Body of pancreas (tissue), 4 donors: ENCODE data around the gene GGPS1. TPM values are rescaled to one million over a fixed set of nuclear protein-coding genes. Genes with fewer than 3 reads are reported as not detected.

Source experiments
- ATAC-seq: fragments of 150-250 bp; one replicate; pipeline ENCODE4 v1.9.1; 2016
- DNase-seq, 4 donors: peaks; one replicate each; pipeline ENCODE4 v3.0.0-alpha.2; 2019
- H3K27ac ChIP-seq, 4 donors: fragments of 200-600 bp; sonication (generic); 1 replicate in 3 of 4; 2 replicates in 1 of 4; pipeline versions ENCODE4 v1.5.1 to v1.6.1; 2016 to 2019; ENCODE audit warnings: mild to moderate bottlenecking in 1 of 4, mixed read lengths in 1 of 4, moderate library complexity in 1 of 4
- H3K27me3 ChIP-seq, 2 donors: fragments of 200-600 bp; sonication (generic); one replicate each; pipeline ENCODE4 v1.6.0; 2016; ENCODE audit warnings: mild to moderate bottlenecking in 1 of 2
- H3K36me3 ChIP-seq, 2 donors: fragments of 200-600 bp; sonication (generic); replicated peaks in 1 of 2; 2 replicates each; pipeline ENCODE4 v1.5.1; 2016; ENCODE audit warnings: low read depth in 2 of 2; ENCODE audit not compliant: insufficient read depth in 1 of 2
- H3K4me1 ChIP-seq: fragments of 200-600 bp; sonication (generic); one replicate; pipeline ENCODE4 v1.6.0; 2016
- H3K4me3 ChIP-seq, 2 donors: fragments of 200-600 bp; sonication (generic); 1 replicate in 1 of 2; 2 replicates in 1 of 2; pipeline ENCODE4 v1.5.1; 2016 to 2019
- H3K9me3 ChIP-seq, 3 donors: fragments of 200-600 bp; sonication (generic); 1 replicate in 2 of 3; 2 replicates in 1 of 3; pipeline ENCODE4 v1.5.1; 2016
- POLR2A ChIP-seq, 3 donors: fragments of 450-650 bp; IDR thresholded peaks; one replicate each; pipeline ENCODE4 v1.6.1; 2016; ENCODE audit warnings: antibody characterized with exemption in 3 of 3, mild to moderate bottlenecking in 2 of 3
- WGBS, 2 donors: methylation state at CpG; one replicate each; pipeline ENCODE4 v1.1.5; 2017; 5-methylcytosine and 5-hydroxymethylcytosine counted together
- intact Hi-C: fragments of 100-400 bp; cut with DNase I; formaldehyde crosslinking; loops from one replicate; pipeline ENCODE4 v1.15.1; 2023
- total RNA-seq, 2 donors: library from RNA; depleted of rRNA; stranded (reverse); fragments of >200 nt; gene quantifications; one replicate each; pipeline ENCODE4 v1.1.0, GENCODE V29; 2016
- TF ChIP-seq, protein P1 (sequence below), 7 experiments: fragments of 450-650 bp in 4 of 7; fragments of 200-600 bp in 3 of 7; sonication (generic) in 3 of 7; IDR thresholded peaks; one replicate each; pipeline ENCODE4 v1.5.1; 2016 to 2019; ENCODE audit warnings: antibody characterized with exemption in 7 of 7

The GGPS1 gene
- total RNA-seq, 2 donors from 2014 or later = 11.9 to 15.3 TPM

DNA sequence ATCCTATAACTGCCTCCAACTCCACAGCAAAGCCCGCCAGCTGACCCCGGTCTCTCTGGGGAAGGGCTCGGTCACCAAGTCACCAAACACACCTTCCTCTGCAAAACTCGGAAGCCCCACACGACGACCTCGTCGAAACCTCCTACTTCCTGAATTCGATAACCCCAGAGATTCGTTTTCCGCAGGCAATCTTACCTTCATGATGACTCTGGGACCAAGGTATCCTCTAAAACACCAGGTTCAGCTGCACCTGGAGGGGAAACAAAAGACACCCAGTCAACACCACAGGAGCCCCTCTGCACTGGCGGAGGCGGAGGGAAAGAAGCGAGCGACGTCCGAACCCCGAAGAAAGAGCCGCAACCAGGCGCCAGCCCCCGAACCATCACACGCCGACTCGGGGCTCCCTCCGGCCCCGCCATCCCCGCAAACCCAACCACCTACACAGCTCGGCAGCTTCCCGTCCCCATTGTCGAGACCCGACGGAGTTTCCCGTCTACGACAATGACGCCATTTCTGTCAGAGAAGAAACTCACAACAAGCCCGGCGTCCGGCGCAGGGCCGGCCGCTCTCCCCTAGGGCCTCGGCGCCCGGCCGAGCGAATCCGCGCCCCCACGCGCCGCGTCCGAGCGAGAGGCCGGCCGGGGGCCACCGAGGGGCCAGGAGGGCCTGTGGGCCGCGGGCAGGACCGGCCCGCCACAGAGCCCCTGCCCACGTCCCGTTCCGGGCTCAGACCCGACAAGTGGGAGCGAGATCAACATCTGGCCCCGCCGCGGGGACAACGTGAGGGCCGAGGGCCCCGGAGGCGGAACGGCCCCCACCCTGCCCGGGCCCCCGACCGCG, 1.4 kb upstream of the GGPS1 start:
- peak overlapping the region; percentile 91 to 96 (median 93) for H3K27ac ChIP-seq
- peaks cover 63% of the 10 kb centered on the region for H3K4me1 ChIP-seq
- ATAC-seq (no peak), DNase-seq (peak; percentile 39 to 44 (median 42))
- H3K9me3 ChIP-seq = no peaks in the 10 kb centered on the region
- 0% methylated on average over 14 to 72 of the region's 78 CpGs for WGBS, 2 donors
- peak overlapping the region; percentile 89 to 93 for H3K4me3 ChIP-seq
- H3K36me3 ChIP-seq = no peaks in the 10 kb centered on the region
- intact Hi-C loops = loop anchor here (10.0 kb wide), 1 partner anchor 62 kb away; no protein-coding TSS in a partner anchor
- peak in 1 of 3 donors; percentile 32 for TF ChIP-seq POLR2A (IDR thresholded peaks at IDR 0.05)
- TF ChIP-seq, protein P1, sequence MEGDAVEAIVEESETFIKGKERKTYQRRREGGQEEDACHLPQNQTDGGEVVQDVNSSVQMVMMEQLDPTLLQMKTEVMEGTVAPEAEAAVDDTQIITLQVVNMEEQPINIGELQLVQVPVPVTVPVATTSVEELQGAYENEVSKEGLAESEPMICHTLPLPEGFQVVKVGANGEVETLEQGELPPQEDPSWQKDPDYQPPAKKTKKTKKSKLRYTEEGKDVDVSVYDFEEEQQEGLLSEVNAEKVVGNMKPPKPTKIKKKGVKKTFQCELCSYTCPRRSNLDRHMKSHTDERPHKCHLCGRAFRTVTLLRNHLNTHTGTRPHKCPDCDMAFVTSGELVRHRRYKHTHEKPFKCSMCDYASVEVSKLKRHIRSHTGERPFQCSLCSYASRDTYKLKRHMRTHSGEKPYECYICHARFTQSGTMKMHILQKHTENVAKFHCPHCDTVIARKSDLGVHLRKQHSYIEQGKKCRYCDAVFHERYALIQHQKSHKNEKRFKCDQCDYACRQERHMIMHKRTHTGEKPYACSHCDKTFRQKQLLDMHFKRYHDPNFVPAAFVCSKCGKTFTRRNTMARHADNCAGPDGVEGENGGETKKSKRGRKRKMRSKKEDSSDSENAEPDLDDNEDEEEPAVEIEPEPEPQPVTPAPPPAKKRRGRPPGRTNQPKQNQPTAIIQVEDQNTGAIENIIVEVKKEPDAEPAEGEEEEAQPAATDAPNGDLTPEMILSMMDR (IDR thresholded peaks at IDR 0.05) = no peak
- no peaks in the 10 kb centered on the region for H3K27me3 ChIP-seq

DNA sequence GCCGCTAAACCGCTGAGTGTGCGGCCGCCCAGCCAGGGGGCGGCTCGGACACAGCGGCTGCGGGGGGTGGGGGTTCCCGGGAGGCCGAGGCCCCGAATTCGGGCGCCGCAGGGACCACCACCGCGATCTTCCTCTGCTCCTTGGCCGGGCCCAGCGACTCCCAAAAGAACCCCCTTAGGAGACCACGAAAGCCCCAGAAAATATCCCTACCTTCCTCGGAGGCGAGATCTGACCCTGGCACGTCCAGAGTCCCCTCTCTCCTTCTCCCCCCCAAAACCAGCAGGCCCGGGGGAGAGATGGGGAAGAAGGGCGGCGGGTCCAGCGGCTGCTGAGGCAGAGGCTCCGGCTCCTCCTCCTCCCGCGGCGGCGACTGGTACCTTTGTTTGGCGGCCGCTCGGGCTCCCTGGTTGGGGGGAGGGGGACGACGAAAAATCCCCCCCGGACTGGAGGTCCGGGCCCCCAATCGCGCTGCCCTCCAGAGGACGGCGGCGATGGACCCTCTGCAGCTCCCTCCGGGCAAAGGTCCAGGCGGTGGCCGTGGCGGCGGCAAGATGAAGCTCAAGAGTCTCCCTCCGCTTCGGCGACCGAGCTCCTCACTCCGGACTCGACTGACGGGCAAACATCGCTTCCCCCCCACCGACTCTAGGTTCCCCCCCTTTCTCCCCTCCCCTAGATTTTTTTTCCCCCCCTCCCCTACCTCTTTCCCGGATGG, 655 bp upstream of the GGPS1 start, which contains the start of gene ARID4B:
TSS of gene ARID4B (minus strand) at position 621 of the 712 bp plus-strand sequence. CDS start 1,260 bp downstream, outside the sequence.
- peak; percentile 61 to 84 (median 80) for TF ChIP-seq POLR2A (IDR thresholded peaks at IDR 0.05)
- TF ChIP-seq, protein P1 (IDR thresholded peaks at IDR 0.05) = no peak
- H3K27ac ChIP-seq = peak within 1 kb of the TSS; percentile 91 to 96 (median 93)
- intact Hi-C loops = loop anchor here (10.0 kb wide), 1 partner anchor 63 kb away; no protein-coding TSS in a partner anchor
- H3K9me3 ChIP-seq = no peaks in the 10 kb centered on the region
- ATAC-seq = peak; percentile 6
- H3K4me1 ChIP-seq = peaks cover 62% of the 10 kb centered on the region
- 0 to 1% methylated on average over 23 to 55 of the region's 58 CpGs for WGBS, 2 donors
- H3K27me3 ChIP-seq = no peaks in the 10 kb centered on the region
- H3K36me3 ChIP-seq = no peaks in the 10 kb centered on the region
- peak within 1 kb of the TSS; percentile 89 to 93 for H3K4me3 ChIP-seq
- no peak for DNase-seq

DNA sequence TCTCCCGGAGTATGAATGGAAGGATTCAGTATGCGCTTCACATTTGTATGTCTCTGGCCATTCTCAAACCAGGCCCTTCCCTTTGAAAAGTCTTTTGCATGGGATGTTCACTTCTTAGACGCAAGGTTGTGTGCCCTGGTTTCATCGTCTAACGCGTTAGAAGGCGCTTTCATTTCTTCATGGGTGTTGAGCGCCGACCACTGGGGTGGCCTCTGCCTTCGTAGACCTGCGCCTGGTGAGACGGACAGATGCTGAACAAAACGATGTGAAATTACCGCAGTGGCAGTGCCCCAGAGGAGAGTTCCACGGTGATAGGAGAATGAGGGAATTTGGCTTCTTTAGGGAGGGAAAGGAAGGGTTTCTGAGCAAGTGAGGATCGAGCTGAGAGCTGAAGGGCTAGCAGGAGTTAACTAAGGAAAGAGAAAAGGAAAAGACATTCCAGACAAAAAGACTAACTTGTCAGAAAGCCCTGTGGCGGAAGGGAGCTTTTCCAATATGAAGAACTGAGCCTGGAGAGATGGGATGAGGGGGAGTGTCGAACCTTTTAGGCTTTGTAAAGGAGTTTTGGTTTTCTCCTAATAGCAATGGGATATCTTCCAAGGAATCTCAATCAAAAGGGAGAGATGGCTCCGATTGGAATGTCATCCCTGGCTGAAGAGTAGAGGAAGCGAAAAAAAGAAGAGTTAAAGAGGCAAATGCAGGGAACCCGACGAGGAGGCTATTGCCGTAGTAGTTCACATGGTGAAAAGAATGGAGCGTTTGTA, 951 bp downstream of the GGPS1 start:
- peaks cover 57% of the 10 kb centered on the region for H3K4me1 ChIP-seq
- 2 to 4% methylated on average over 24 of the region's 24 CpGs for WGBS, 2 donors
- no peak for ATAC-seq
- TF ChIP-seq, protein P1 (IDR thresholded peaks at IDR 0.05) = peak in 2 of 7 experiments; percentile 21 to 41
- TF ChIP-seq POLR2A (IDR thresholded peaks at IDR 0.05) = no peak
- H3K4me3 ChIP-seq = peak overlapping the region; percentile 34 to 38
- intact Hi-C loops = loop anchor here (10.0 kb wide), 1 partner anchor 65 kb away; no protein-coding TSS in a partner anchor
- H3K27me3 ChIP-seq = no peaks in the 10 kb centered on the region
- H3K9me3 ChIP-seq = no peaks in the 10 kb centered on the region
- no peaks in the 10 kb centered on the region for H3K36me3 ChIP-seq
- peak overlapping the region; percentile 79 to 95 (median 88) for H3K27ac ChIP-seq
- peak; percentile 40 to 60 (median 48) for DNase-seq

DNA sequence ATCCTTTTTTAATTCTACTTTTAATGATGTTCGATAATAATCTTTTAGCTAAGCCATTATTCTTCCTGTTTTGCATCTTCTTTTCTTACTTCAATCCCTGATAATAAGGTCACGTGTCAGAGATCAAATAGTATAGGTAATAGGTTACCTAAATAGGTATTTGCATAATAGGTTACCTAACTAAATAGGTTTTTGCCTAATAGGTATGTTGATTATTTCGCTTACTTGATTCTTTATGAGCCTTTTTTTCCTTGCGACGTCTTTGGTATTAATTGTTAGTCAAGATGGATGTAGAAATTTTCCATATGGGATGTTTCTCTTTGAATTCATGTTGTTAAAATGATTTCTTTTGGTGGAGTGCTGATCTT, 2.5 kb downstream of the GGPS1 start:
- TF ChIP-seq, protein P1 (IDR thresholded peaks at IDR 0.05) = no peak
- TF ChIP-seq POLR2A (IDR thresholded peaks at IDR 0.05) = no peak
- Histone ChIP-seq H3K9me3 (no peaks in the 10 kb centered on the region), H3K4me1 (peaks cover 41% of the 10 kb centered on the region), H3K4me3 (no peak overlapping the region), H3K27ac (no peak overlapping the region), H3K36me3 (no peaks in the 10 kb centered on the region), H3K27me3 (no peaks in the 10 kb centered on the region)
- intact Hi-C loops = no loop called here
- DNase-seq (no peak), ATAC-seq (no peak)
- WGBS, 2 donors = 79 to 80% methylated on average over 5 of the region's 5 CpGs
